Esophagus squamous epithelium (tissue), 5 donors: ENCODE data around the gene TLK1. TPM values are rescaled to one million over a fixed set of nuclear protein-coding genes. Genes with fewer than 3 reads are reported as not detected.

ENCODE experiments used
- DNase-seq: peaks from one replicate; lab custom pipeline; 2025; lab: John Stamatoyannopoulos, UW
- H3K27ac ChIP-seq, 4 donors: fragments of 200-600 bp; sonication (generic); one replicate each; pipeline ENCODE4 v1.5.1; 2016 to 2019; ENCODE audit warnings: mild to moderate bottlenecking in 1 of 4
- H3K27me3 ChIP-seq, 4 donors: fragments of 200-600 bp; sonication (generic); 1 replicate in 3 of 4; 2 replicates in 1 of 4; pipeline versions ENCODE4 v1.5.1 to v1.6.0; 2017 to 2021; ENCODE audit warnings: antibody characterized with exemption in 1 of 4
- H3K36me3 ChIP-seq, 3 donors: fragments of 200-600 bp; sonication (generic); one replicate each; pipeline ENCODE4 v1.5.1; 2016 to 2019
- H3K4me1 ChIP-seq, 3 donors: fragments of 200-600 bp; sonication (generic); one replicate each; pipeline ENCODE4 v1.5.1; 2017 to 2019
- H3K4me3 ChIP-seq, 4 donors: fragments of 200-600 bp; sonication (generic); 1 replicate in 3 of 4; 2 replicates in 1 of 4; pipeline ENCODE4 v1.5.1; 2016 to 2019; ENCODE audit warnings: mild to moderate bottlenecking in 2 of 4, moderate library complexity in 1 of 4
- H3K9me3 ChIP-seq, 3 donors: fragments of 200-600 bp; sonication (generic); one replicate each; pipeline ENCODE4 v1.5.1; 2016 to 2019
- POLR2A ChIP-seq, 4 donors: fragments of 450-650 bp; IDR thresholded peaks; one replicate each; pipeline ENCODE4 v1.6.1; 2017; ENCODE audit warnings: antibody characterized with exemption in 4 of 4, mild to moderate bottlenecking in 4 of 4, moderate library complexity in 3 of 4
- WGBS, 2 donors: methylation state at CpG; one replicate each; pipeline ENCODE4 v1.1.5; 2018; 5-methylcytosine and 5-hydroxymethylcytosine counted together
- intact Hi-C: fragments of 100-400 bp; cut with DNase I; formaldehyde crosslinking; loops from one replicate; pipeline ENCODE4 v1.15.0; 2022
- total RNA-seq, 4 donors: library from RNA; depleted of rRNA; stranded (reverse); fragments of >200 nt; gene quantifications; one replicate each; pipeline ENCODE4 v1.1.0, GENCODE V29; 2016
- TF ChIP-seq, protein P1 (sequence below), 6 experiments: fragments of 450-650 bp in 4 of 6; fragments of 200-600 bp in 2 of 6; sonication (generic) in 2 of 6; IDR thresholded peaks; one replicate each; pipeline ENCODE4 v1.5.1; 2016 to 2019; ENCODE audit warnings: antibody characterized with exemption in 6 of 6, mild to moderate bottlenecking in 4 of 6, moderate library complexity in 4 of 6
- donor health status: DM: yes; HTN: yes; CAD: no.

Gene TLK1
- total RNA-seq, 4 donors from 2014 or later: 11.1 to 24.5 (median 20.0) TPM

DNA sequence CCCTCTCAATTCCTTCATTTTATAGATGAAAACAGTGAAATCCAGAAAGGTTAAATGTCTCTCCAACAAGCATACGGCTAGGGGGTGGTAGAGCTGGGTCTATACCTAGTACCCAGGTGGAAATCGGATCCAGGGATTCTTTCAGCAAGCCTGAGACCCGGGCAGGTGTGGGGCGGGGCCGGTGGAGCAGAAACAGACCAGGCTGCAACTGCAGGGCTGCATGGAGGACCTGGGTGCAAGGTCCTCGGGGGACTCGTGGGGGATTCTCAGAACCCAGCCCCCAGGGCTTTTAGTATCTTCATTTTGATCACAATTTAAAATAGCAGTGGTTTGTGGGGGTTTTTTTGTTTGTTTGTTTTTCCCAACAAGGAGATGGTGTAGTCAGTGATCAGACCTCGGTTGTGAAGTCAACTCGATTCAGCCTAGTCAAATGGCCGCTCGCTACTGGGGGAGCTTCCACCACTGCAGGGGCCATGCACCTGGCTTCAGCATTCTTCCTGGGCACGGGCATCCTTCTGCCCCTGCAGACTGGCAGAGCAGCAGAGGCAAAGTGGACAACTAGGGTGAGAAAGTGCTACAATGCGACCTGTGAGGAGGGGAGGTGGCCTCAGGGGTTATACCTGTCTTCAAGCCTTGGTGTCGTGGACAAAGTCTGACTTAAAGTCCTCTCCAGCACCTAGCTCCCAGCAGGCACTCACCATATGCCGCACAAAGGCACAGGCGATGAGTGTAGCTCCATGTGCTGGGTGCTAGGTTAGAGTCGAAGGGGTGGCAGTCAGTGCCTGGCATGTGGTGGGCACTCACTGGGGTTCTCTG, 185.4 kb downstream of the TLK1 start:
- intact Hi-C loops: loop anchor here (10.0 kb wide), 1 partner anchor 189 kb away; the partner anchor contains the start of gene TLK1
- TF ChIP-seq, protein P1, sequence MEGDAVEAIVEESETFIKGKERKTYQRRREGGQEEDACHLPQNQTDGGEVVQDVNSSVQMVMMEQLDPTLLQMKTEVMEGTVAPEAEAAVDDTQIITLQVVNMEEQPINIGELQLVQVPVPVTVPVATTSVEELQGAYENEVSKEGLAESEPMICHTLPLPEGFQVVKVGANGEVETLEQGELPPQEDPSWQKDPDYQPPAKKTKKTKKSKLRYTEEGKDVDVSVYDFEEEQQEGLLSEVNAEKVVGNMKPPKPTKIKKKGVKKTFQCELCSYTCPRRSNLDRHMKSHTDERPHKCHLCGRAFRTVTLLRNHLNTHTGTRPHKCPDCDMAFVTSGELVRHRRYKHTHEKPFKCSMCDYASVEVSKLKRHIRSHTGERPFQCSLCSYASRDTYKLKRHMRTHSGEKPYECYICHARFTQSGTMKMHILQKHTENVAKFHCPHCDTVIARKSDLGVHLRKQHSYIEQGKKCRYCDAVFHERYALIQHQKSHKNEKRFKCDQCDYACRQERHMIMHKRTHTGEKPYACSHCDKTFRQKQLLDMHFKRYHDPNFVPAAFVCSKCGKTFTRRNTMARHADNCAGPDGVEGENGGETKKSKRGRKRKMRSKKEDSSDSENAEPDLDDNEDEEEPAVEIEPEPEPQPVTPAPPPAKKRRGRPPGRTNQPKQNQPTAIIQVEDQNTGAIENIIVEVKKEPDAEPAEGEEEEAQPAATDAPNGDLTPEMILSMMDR (IDR thresholded peaks at IDR 0.05): no peak
- TF ChIP-seq POLR2A (IDR thresholded peaks at IDR 0.05): no peak
- no peak for DNase-seq
- no peak overlapping the region for H3K4me3 ChIP-seq
- H3K36me3 ChIP-seq: no peaks in the 10 kb centered on the region
- H3K4me1 ChIP-seq: peaks cover 0 to 21% (median 4%) of the 10 kb centered on the region in 3 donors
- no peak overlapping the region for H3K27ac ChIP-seq
- no peaks in the 10 kb centered on the region for H3K27me3 ChIP-seq
- no peaks in the 10 kb centered on the region for H3K9me3 ChIP-seq
- WGBS, 2 donors: 82 to 90% methylated on average over 11 to 12 of the region's 17 CpGs

- H3K4me3 ChIP-seq: peak overlapping the region; percentile 51 to 80 (median 75)
- H3K27ac ChIP-seq: peak overlapping the region in 2 of 4 donors; percentile 75 to 87
- no peaks in the 10 kb centered on the region for H3K9me3 ChIP-seq
- peaks cover 0 to 21% (median 4%) of the 10 kb centered on the region in 3 donors for H3K4me1 ChIP-seq
- TF ChIP-seq, protein P1 (IDR thresholded peaks at IDR 0.05): no peak
- no peak for TF ChIP-seq POLR2A (IDR thresholded peaks at IDR 0.05)
- no peak for DNase-seq
- no peaks in the 10 kb centered on the region for H3K27me3 ChIP-seq
- intact Hi-C loops: loop anchor here (5.0 to 10.0 kb wide), 2 partner anchors 190 to 443 kb away; partner anchors contain the start of gene TLK1
- 66 to 70% methylated on average over 11 of the region's 11 CpGs for WGBS, 2 donors
- H3K36me3 ChIP-seq: no peaks in the 10 kb centered on the region
These were observed 186.2 kb downstream of the TLK1 start for GRCh38 chr2:170974304-170974993.

DNA sequence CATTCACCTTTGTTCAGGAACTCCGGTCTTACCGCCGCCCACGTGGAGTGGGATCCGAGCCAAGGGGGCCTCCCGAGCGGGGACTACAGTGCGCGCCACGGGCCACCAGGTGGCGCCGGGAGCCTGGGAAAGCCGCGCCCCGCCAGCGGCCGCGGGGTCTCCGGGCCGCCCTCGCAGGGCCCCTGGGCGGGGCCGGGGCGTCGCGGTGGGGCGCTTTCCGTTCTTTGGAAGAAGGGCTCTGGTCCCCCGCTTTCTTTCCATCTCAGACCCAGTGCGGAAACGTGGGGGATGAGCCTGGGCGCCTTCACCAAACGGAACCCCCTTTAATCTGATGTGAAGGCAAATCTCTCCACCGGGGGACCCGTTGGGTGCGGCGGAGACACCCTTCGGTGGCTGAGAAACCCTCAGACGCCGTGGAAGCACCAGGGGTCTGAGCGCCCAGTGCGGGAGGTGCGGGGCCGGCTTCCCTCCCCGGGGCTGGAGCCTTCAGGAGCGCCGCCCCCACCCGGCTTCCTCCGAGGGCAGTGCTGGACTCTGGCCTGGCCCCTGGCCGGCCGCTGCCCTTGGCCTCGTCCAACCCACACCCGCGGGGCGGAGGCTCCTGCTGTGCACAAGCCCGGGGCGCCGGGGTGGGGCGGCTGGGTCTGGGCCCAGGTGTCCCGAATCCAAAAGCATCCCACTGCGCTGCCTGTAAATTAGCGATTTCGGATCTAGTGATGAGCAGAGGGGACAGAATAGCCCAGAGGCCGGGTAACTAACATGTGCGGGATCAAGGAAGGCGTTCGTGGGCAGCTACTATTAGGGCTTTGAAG, 187.0 kb downstream of the TLK1 start:
- H3K36me3 ChIP-seq: peaks cover 0 to 5% (median 0%) of the 10 kb centered on the region in 3 donors
- TF ChIP-seq POLR2A (IDR thresholded peaks at IDR 0.05): peak in 1 of 4 donors; percentile 22
- TF ChIP-seq, protein P1 (IDR thresholded peaks at IDR 0.05): peak; percentile 67 to 99 (median 98)
- peak overlapping the region; percentile 67 to 87 (median 80) for H3K27ac ChIP-seq
- no peaks in the 10 kb centered on the region for H3K9me3 ChIP-seq
- peaks cover 0 to 21% (median 4%) of the 10 kb centered on the region in 3 donors for H3K4me1 ChIP-seq
- intact Hi-C loops: loop anchor here (5.0 to 10.0 kb wide), 2 partner anchors 191 to 444 kb away; partner anchors contain the start of gene TLK1
- peak overlapping the region; percentile 51 to 80 (median 75) for H3K4me3 ChIP-seq
- 21 to 43% methylated on average over 4 to 5 of the region's 67 CpGs for WGBS, 2 donors
- no peaks in the 10 kb centered on the region for H3K27me3 ChIP-seq
- DNase-seq: no peak

DNA sequence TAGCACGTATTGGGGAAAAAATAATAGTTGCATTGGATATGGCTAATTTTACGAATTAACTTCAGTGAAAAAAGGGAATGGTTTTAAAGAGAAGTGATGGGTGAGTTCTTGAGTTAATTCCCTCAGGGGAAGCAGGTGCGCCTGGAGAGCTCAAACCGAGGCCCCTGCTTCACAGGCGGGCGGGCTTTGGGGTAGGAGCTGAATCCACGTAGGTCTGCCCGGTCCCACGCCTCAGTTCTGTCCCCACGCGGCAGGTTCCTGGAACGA, 187.5 kb downstream of the TLK1 start:
- Histone ChIP-seq H3K4me3 (peak overlapping the region; percentile 51 to 80 (median 75)), H3K36me3 (peaks cover 0 to 11% (median under 1%) of the 10 kb centered on the region in 3 donors), H3K27ac (peak overlapping the region in 2 of 4 donors; percentile 67 to 87), H3K9me3 (no peaks in the 10 kb centered on the region), H3K27me3 (no peaks in the 10 kb centered on the region), H3K4me1 (peaks cover 0 to 21% (median 4%) of the 10 kb centered on the region in 3 donors)
- TF ChIP-seq, protein P1 (IDR thresholded peaks at IDR 0.05): no peak
- no peak for TF ChIP-seq POLR2A (IDR thresholded peaks at IDR 0.05)
- 3 to 4% methylated on average over 9 to 12 of the region's 12 CpGs for WGBS, 2 donors
- intact Hi-C loops: loop anchor here (5.0 to 10.0 kb wide), 2 partner anchors 192 to 444 kb away; partner anchors contain the start of gene TLK1
- DNase-seq: no peak
